ENCODE measurements around the gene QRFP.
"Not testable (repeated sequence)": the region's sequence is repeated elsewhere in the genome, so short reads cannot be mapped to it uniquely, and the experiment has no call there.

Gene QRFP

GRCh38 chr9:130918826-130919558 lies 22.4 kb upstream of the QRFP start:
- no peak for DNase-seq

- no peak for DNase-seq
Measured at GRCh38 chr9:130918101-130918825, 21.7 kb upstream of the QRFP start.

DNA sequence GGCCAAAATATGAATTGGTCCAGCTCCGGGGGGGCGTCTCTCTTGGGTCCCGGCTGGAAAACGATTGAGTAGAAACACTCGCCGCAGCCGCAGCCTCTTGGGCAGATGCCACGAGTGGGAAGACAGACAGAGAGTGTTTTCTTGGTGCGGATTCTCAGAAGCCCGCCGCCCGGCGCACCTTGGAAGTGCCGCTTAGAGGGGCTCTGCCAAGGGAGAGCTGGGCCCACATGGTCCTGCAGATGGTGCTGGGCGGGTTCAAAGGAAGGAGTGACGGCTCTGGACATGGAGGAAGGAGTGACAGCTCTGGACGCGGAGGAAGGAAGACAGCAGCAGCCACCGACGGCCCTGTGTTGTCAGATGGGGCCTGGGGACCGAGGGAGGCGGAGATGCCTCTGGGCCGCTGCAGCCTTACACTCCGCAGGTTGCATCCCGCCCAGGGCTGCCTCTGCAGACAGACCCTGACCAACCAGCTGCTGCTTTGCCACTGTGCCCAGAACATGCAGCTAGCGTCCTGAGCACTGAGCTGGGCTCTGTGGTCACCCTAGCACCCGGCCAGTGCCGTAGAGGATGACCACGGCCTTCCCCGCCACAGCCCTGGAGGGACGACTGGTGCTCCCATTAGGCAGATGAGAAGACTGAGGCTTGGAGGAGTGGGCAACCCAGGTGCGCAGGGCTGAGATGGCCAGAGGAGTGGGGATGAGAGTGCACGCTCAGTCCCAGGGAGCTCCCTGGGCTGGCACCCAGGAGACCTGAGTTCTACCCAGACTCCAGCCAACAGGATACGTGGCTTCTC lies 20.8 kb upstream of the QRFP start:
- no peak for DNase-seq

- DNase-seq = no peak
Measured at GRCh38 chr9:130915096-130915447, 18.5 kb upstream of the QRFP start.

DNA sequence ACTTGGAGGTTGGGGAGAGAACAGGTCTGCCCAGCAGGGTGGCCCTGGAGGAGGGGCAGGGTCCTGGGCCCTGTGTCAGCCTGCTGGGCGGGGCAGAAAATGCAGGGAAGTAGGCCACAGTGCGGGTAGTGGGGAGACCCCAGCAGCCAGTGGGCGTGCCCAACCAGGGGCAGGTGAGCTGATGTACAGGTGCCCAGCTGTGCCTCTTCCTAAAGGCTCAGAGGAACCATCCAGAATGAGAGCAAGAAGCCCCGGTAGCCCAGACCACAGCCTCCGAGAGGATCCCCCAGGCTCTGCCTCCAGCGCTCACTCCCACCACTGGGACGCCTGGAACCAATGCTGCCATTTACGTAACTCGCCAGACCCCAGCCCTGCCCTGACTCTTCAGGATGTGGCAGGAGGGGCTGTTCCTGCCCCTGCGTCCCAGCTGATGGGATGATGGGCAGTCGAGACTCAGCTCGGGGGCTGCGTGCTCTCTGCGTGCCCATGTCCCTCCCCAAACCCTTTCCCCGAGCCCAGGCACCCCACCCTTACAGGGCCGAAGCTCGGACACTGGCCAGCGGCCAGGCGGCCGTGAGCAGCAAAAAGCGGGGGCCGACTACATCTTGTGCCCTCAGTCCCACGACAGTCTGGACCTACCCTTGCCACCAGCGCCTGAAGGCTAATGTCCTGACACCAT lies 17.9 kb upstream of the QRFP start:
- no peak for DNase-seq

GRCh38 chr9:130913599-130914416 lies 17.2 kb upstream of the QRFP start:
- DNase-seq = no peak

- no peak for DNase-seq
Measured at GRCh38 chr9:130912932-130913598, 16.5 kb upstream of the QRFP start.

DNA sequence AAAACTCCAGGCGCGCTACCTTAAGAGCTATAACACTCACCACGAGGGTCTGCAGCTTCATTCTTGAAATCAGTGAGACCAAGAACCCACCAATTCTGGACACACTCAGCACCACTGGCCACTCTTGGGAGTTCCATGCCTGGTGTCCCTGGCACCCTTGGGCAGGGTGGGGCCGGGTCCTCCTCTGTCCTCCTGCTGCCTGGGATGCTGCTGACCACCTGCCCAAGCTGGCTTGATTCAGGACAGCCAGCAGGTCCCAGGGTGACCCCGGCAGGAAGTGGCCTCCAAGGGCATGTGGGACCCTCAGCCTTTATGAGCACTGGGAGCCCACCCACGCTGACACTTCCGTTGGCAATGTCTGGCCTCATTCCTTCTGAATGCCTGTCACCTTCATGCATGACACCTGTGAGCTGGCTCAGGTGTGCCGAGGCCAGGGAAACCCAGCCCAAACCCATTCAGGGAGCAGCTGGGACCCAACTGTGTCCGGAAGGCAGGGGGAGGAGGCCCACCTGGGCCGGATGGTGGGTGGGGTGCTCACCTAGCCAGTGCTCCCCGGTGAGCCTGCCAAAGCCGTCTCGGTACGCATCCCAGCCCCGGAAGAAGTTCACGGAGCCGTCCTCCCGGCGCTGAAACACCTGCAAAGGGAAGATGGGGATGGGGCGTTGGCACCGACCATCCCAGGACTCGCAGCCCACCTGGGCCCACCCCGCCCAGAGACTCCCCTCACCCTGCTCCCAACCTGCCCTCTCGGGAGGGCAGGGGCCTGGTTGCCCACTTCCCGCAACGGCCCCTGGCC lies 14.8 kb upstream of the QRFP start:
- no peak for DNase-seq

DNA sequence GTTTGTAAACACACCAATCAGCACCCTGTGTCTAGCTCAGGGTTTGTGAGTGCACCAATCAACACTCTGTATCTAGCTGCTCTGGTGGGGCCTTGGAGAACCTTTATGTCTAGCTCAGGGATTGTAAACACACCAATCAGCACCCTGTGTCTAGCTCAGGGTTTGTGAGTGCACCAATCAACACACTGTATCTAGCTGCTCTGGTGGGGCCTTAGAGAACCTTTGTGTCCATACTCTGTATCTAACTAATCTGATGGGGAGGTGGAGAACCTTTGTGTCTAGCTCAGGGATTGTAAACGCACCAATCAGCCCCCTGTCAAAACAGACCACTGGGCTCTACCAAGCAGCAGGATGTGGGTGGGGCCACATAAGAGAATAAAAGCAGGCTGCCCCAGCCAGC lies 14.1 kb upstream of the QRFP start:
- not testable (repeated sequence) for DNase-seq

DNA sequence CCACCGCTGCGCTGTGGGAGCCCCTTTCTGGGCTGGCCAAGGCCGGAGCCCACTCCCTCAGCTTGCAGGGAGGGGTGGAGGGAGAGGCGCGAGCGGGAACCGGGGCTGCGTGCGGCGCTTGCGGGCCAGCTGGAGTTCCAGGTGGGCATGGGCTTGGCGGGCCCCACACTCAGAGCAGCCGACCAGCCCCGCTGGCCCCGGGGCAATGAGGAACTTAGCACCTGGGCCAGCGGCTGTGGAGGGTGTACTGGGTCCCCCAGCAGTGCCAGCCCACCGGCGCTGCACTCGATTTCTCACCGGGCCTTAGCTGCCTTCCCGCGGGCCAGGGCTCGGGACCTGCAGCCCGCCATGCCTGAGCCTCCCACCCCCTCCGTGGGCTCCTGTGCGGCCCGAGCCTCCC lies 13.4 kb upstream of the QRFP start:
- not testable (repeated sequence) for DNase-seq

GRCh38 chr9:130908878-130909355 lies 12.3 kb upstream of the QRFP start:
- DNase-seq = no peak

DNA sequence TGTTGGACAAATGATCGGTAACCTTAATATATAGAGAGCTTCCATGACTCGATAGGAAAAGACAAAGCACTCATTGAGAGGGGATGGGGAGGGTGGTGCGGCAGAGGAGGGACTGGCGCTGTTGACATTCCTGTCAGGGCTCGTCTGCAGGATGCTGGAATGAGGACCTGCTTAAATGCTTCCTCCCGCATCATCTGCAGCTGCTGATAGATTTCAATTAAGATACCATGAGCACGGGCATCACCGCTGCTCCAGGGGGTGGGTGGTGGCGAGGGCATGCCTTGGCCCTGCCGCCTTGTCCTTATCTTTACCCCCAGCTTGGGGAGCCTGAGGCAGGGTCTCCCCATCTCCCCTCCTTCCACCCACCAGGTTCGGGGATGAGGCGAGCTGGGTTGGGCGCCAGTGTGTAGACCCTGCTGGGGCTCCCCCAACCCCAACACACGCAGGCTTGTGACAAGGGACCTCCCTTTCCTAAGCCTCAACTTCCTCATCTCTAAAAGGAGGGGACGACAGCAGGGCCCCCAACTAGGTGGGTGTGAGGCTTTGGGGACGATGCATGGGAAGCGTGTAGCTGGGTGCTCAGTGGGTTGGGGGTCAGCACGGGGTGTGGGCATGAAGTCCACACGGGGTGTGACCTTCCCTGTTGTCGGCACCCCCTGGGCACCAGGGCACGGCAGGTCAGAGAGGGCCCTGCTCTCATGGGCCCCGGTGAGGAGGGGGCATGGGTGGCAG lies 11.7 kb upstream of the QRFP start:
- DNase-seq = no peak

GRCh38 chr9:130906735-130907416 lies 10.3 kb upstream of the QRFP start:
- no peak for DNase-seq

- no peak for DNase-seq
Measured at GRCh38 chr9:130905902-130906734, 9.5 kb upstream of the QRFP start.

DNA sequence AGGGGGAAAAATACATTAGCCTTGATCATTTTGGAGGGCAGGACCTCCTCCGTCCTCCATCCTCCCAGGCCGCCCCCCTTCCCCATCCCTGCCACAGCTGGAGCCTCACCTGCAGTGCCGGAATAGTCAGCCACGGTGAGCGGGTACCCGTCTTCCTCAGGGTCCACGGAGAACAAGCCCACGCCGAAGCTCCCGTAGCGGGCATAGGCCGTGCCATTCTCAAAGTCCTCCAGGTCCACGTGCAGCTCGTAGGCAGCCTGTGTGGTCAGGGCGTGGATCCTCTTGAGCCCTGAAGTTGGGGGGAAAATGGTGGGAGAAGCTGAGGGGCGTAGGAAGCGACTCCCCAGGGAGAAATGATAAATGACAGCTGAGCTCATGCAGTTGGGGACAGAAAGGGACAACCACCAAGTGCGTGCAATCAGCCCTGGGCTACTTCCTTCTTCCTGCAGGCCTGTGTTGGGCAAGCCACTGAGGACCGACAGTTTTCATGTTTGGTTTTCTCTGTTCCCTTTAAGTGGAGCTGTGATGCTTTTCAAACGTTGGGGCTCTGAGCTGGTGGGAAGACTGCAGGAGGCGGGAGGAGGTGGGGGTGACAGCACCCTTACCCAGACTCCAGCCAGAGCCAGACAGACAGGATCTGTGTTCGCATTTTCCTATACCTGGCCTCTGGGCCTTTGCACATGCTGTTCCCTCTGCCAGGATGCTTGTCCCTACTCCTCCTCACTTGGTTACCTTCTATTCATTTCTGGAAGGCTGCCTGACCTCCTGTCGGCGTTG lies 8.7 kb upstream of the QRFP start:
- no peak for DNase-seq

GRCh38 chr9:130904070-130905044 lies 7.7 kb upstream of the QRFP start:
- DNase-seq = no peak
